Fibroblast of skin of right quadriceps (primary cell): Measurements from ENCODE around the gene PCNT.

Source experiments
- DNase-seq: peaks from one replicate; pipeline ENCODE4 v3.0.0-alpha.2; 2013

PCNT gene

GRCh38 chr21:46410516-46410915, 86.6 kb downstream of the PCNT start:
- no peak for DNase-seq

- no peak for DNase-seq
Observed at GRCh38 chr21:46411236-46411635, 87.3 kb downstream of the PCNT start.

- DNase-seq = no peak
Observed at GRCh38 chr21:46411691-46412090, 87.7 kb downstream of the PCNT start.

- DNase-seq = no peak
Observed at GRCh38 chr21:46412521-46413364, 88.8 kb downstream of the PCNT start.

GRCh38 chr21:46413365-46413696, 89.4 kb downstream of the PCNT start:
- DNase-seq = no peak

GRCh38 chr21:46414965-46415275, 91.0 kb downstream of the PCNT start:
- no peak for DNase-seq

GRCh38 chr21:46416551-46416950, 92.6 kb downstream of the PCNT start:
- no peak for DNase-seq

GRCh38 chr21:46418265-46418946, 94.5 kb downstream of the PCNT start:
- no peak for DNase-seq

GRCh38 chr21:46420241-46421190, 96.6 kb downstream of the PCNT start:
- no peak for DNase-seq

GRCh38 chr21:46421191-46421750, 97.3 kb downstream of the PCNT start:
- no peak for DNase-seq

- DNase-seq = no peak
Observed at GRCh38 chr21:46421756-46422555, 98.0 kb downstream of the PCNT start.

GRCh38 chr21:46422636-46423241, 98.8 kb downstream of the PCNT start:
- DNase-seq = no peak

GRCh38 chr21:46423546-46424038, 99.6 kb downstream of the PCNT start:
- DNase-seq = no peak

GRCh38 chr21:46424039-46424591, 100.2 kb downstream of the PCNT start:
- DNase-seq = no peak

GRCh38 chr21:46424621-46425020, 100.7 kb downstream of the PCNT start:
- no peak for DNase-seq

- no peak for DNase-seq
Observed at GRCh38 chr21:46425041-46425440, 101.1 kb downstream of the PCNT start.

GRCh38 chr21:46425571-46425970, 101.6 kb downstream of the PCNT start:
- DNase-seq = no peak

- DNase-seq = no peak
Observed at GRCh38 chr21:46426313-46427046, 102.5 kb downstream of the PCNT start.

GRCh38 chr21:46427516-46427915, 103.6 kb downstream of the PCNT start:
- no peak for DNase-seq

GRCh38 chr21:46428286-46428685, 104.3 kb downstream of the PCNT start:
- DNase-seq = no peak
